NCI-H226 (cell line): ENCODE measurements around the gene TTF2.

Experiments used
- DNase-seq: peaks from one replicate; pipeline ENCODE4 v3.0.0-alpha.2; 2015

The TTF2 gene

GRCh38 chr1:117047271-117047670 is 12.9 kb upstream of the TTF2 start:
- no peak for DNase-seq

GRCh38 chr1:117049857-117050256 is 10.3 kb upstream of the TTF2 start:
- DNase-seq, result no peak

GRCh38 chr1:117051224-117052064 is 8.7 kb upstream of the TTF2 start:
- DNase-seq, result no peak

GRCh38 chr1:117054068-117054467 is 6.1 kb upstream of the TTF2 start:
- DNase-seq, result no peak

GRCh38 chr1:117058810-117059209 is 1.3 kb upstream of the TTF2 start:
- no peak for DNase-seq

GRCh38 chr1:117059334-117059677 is 820 bp upstream of the TTF2 start:
- DNase-seq, result peak; percentile 47

GRCh38 chr1:117060441-117061317 is 553 bp downstream of the TTF2 start:
- peak; percentile 45 for DNase-seq

GRCh38 chr1:117061986-117062415 is 1.9 kb downstream of the TTF2 start:
- DNase-seq, result peak; percentile 80

GRCh38 chr1:117066367-117066766 is 6.2 kb downstream of the TTF2 start:
- DNase-seq, result no peak

GRCh38 chr1:117067533-117068370 is 7.6 kb downstream of the TTF2 start:
- peak; percentile 41 for DNase-seq

- no peak for DNase-seq
Measured at GRCh38 chr1:117068580-117068979, 8.5 kb downstream of the TTF2 start.

GRCh38 chr1:117069220-117069844 is 9.2 kb downstream of the TTF2 start:
- no peak for DNase-seq

- DNase-seq, result no peak
Measured at GRCh38 chr1:117070124-117070523, 10.0 kb downstream of the TTF2 start.

- no peak for DNase-seq
Measured at GRCh38 chr1:117076648-117077047, 16.5 kb downstream of the TTF2 start.

GRCh38 chr1:117077267-117077666 is 17.1 kb downstream of the TTF2 start:
- DNase-seq, result peak; percentile 91

- no peak for DNase-seq
Measured at GRCh38 chr1:117079737-117080136, 19.6 kb downstream of the TTF2 start.

GRCh38 chr1:117084231-117084630 is 24.1 kb downstream of the TTF2 start:
- DNase-seq, result no peak

- no peak for DNase-seq
Measured at GRCh38 chr1:117087686-117088085, 27.6 kb downstream of the TTF2 start.

- DNase-seq, result no peak
Measured at GRCh38 chr1:117089996-117090395, 29.9 kb downstream of the TTF2 start.

- DNase-seq, result no peak
Measured at GRCh38 chr1:117092594-117092993, 32.5 kb downstream of the TTF2 start.

- peak; percentile 94 for DNase-seq
Measured at GRCh38 chr1:117093091-117093534, 33.0 kb downstream of the TTF2 start.

- DNase-seq, result peak; percentile 58
Measured at GRCh38 chr1:117093870-117094621, 33.9 kb downstream of the TTF2 start.
